ENCODE measurements around the gene MRPS7. TPM values are rescaled to one million over a fixed set of nuclear protein-coding genes. Genes with fewer than 3 reads are reported as not detected.

Gene MRPS7
- total and polyA plus RNA-seq, 9 of the 15 experiments (the other 6 are each of a cell fraction or from before 2014, with no cell fraction given) = 107 to 244 (median 132) TPM

GRCh38 chr17:75267411-75268232 lies 5.9 kb downstream of the MRPS7 start (continued):
- TF ChIP-seq FOS (IDR thresholded peaks at IDR 0.05; ENCODE audit: extremely low read depth, insufficient read length) (no peak), DPF2 (IDR thresholded peaks at IDR 0.05) (peak; percentile 40; the same call in 1 of the 2 replicates), MAX (CRISPR knock-in tag; IDR thresholded peaks at IDR 0.05) (peak; percentile 60), THRAP3 (IDR thresholded peaks at IDR 0.05; ENCODE audit: borderline replicate concordance) (no peak), CXXC5 (CRISPR knock-in tag; IDR thresholded peaks at IDR 0.05) (peak; percentile 49), GATA2 (CRISPR knock-in tag; IDR thresholded peaks at IDR 0.05) (peak; percentile 93), ETV5 (CRISPR knock-in tag; IDR thresholded peaks at IDR 0.05; ENCODE audit: low read depth) (peak; percentile 25; the same call in 1 of the 2 replicates), RREB1 (CRISPR knock-in tag; IDR thresholded peaks at IDR 0.05) (no peak), JUND (IDR thresholded peaks at IDR 0.05; ENCODE audit: borderline replicate concordance, low read depth, low read length) (0 out of 2 replicates have a peak, but pooled peaks have one; percentile 3), JUND (tag; IDR thresholded peaks at IDR 0.05; ENCODE audit: borderline replicate concordance, low read depth, low read length) (no peak; the same call in 2 of the 3 replicates), ATF6 (CRISPR knock-in tag; IDR thresholded peaks at IDR 0.05) (no peak), USF1 (CRISPR knock-in tag; IDR thresholded peaks at IDR 0.05) (no peak; the same call in 1 of the 2 replicates), TFAP4 (CRISPR knock-in tag; IDR thresholded peaks at IDR 0.05; ENCODE audit: borderline replicate concordance) (peak; percentile 72; the same call in 1 of the 2 replicates), ZNF217 (CRISPR knock-in tag; IDR thresholded peaks at IDR 0.05) (no peak), EP300 (IDR thresholded peaks at IDR 0.05; ENCODE audit: low read length) (0 out of 2 replicates have a peak, but pooled peaks have one; percentile 4), TCF7 (IDR thresholded peaks at IDR 0.05; ENCODE audit: borderline replicate concordance) (no peak)

All from K562 (cell line).